ENCODE results near the gene POLR1B. TPM values are rescaled to one million over a fixed set of nuclear protein-coding genes. Genes with fewer than 3 reads are reported as not detected.

The POLR1B gene
- total and polyA plus RNA-seq, 2 donors = 8.2 to 13.0 TPM

Other genes starting within 250 kb of the POLR1B start
- 5.6 TPM for gene RGPD8, start 108.8 kb upstream of the POLR1B start, total RNA-seq
- 1.8 TPM for gene RGPD8, start 108.8 kb upstream of the POLR1B start, polyA plus RNA-seq
- 13.5 TPM for gene TTL, start 60.3 kb upstream of the POLR1B start, total RNA-seq
- 18.7 TPM for gene TTL, start 60.3 kb upstream of the POLR1B start, polyA plus RNA-seq
- 24.6 TPM for gene CHCHD5, start 42.1 kb downstream of the POLR1B start, total RNA-seq
- 37.2 TPM for gene CHCHD5, start 42.1 kb downstream of the POLR1B start, polyA plus RNA-seq
- gene SLC20A1, start 103.5 kb downstream of the POLR1B start, total RNA-seq = 27.2 TPM
- gene SLC20A1, start 103.5 kb downstream of the POLR1B start, polyA plus RNA-seq = 47.0 TPM
- 0.85 TPM for gene NT5DC4, start 178.6 kb downstream of the POLR1B start, total RNA-seq
- gene NT5DC4, start 178.6 kb downstream of the POLR1B start, polyA plus RNA-seq = 0.25 TPM
- gene CKAP2L, start 222.1 kb downstream of the POLR1B start, total RNA-seq = 14.1 TPM
- 1.0 TPM for gene CKAP2L, start 222.1 kb downstream of the POLR1B start, polyA plus RNA-seq
- 0.19 TPM for gene IL1A, start 242.0 kb downstream of the POLR1B start, total RNA-seq
- 1.8 TPM for gene IL1A, start 242.0 kb downstream of the POLR1B start, polyA plus RNA-seq